Endothelial cell (in vitro differentiated cells): ENCODE results near the gene MS4A18. TPM values are rescaled to one million over a fixed set of nuclear protein-coding genes. Genes with fewer than 3 reads are reported as not detected.
"Not testable (repeated sequence)": the region's sequence is repeated elsewhere in the genome, so short reads cannot be mapped to it uniquely, and the experiment has no call there.

ENCODE experiments used
- DNase-seq: peaks from one replicate; pipeline ENCODE4 v3.0.0; 2021; ENCODE audit warnings: low spot score
- H3K27ac Mint-ChIP-seq: one replicate; pipeline ENCODE4 v1.8.0; 2021; ENCODE audit warnings: mixed read lengths, inconsistent platforms; ENCODE audit not compliant: unreplicated experiment
- H3K27me3 Mint-ChIP-seq: one replicate; pipeline ENCODE4 v1.8.0; 2021; ENCODE audit warnings: mild to moderate bottlenecking, moderate library complexity, mixed read lengths, inconsistent platforms; ENCODE audit not compliant: unreplicated experiment
- H3K36me3 Mint-ChIP-seq: one replicate; pipeline ENCODE4 v1.8.0; 2021; ENCODE audit warnings: mild to moderate bottlenecking, low read depth, mixed read lengths, inconsistent platforms; ENCODE audit not compliant: unreplicated experiment
- H3K4me1 Mint-ChIP-seq: one replicate; pipeline ENCODE4 v1.8.0; 2021; ENCODE audit warnings: mild to moderate bottlenecking, mixed read lengths, inconsistent platforms; ENCODE audit not compliant: unreplicated experiment
- H3K4me3 Mint-ChIP-seq: one replicate; pipeline ENCODE4 v1.8.0; 2021; ENCODE audit warnings: mild to moderate bottlenecking, mixed read lengths, inconsistent platforms; ENCODE audit not compliant: unreplicated experiment
- H3K9me3 Mint-ChIP-seq: one replicate; pipeline ENCODE4 v1.8.0; 2021; ENCODE audit warnings: mixed read lengths, inconsistent platforms; ENCODE audit not compliant: unreplicated experiment
- CTCF ChIP-seq: fragments of 200-600 bp; sonication (generic); IDR thresholded peaks from one replicate; pipeline ENCODE4 v1.5.0; 2021; ENCODE audit warnings: antibody characterized with exemption; ENCODE audit not compliant: unreplicated experiment
- total RNA-seq: library from RNA; stranded (reverse); fragmentation: NEBNext Ultra II Directional; extraction: Animal tissue kit (Norgen Biotek cat#: 25700); gene quantifications from one replicate; pipeline ENCODE4 v1.2.1, GENCODE V29; 2021; ENCODE audit not compliant: unreplicated experiment

The MS4A18 gene
- total RNA-seq, 1 donor from 2014 or later = not detected

GRCh38 chr11:60705895-60706294 is 18.6 kb upstream of the MS4A18 start:
- Mint-ChIP-seq H3K9me3 (no peaks in the 10 kb centered on the region), H3K4me1 (peaks cover 3% of the 10 kb centered on the region), H3K36me3 (no peaks in the 10 kb centered on the region), H3K4me3 (no peak overlapping the region), H3K27ac (no peak overlapping the region), H3K27me3 (peaks cover 4% of the 10 kb centered on the region)
- DNase-seq = no peak
- TF ChIP-seq CTCF = no peak

DNA sequence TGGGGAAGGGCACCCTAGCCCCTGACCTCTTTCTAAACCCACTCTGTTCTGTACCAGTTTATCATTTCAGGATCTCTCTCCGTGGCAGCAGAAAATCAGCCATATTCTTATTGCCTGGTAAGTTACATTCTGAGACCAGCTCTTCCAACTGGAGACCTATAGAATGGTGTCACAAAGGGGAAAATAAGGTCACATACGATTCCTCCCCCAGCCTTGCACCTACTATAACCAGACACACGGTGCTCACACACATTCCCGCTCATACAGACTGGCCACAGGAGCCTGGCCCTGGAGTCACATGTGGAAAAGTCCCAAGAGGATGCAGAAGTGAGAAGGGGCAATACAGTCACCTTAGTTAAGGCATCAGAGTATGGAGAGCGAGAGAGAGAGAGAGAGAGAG is 17.6 kb upstream of the MS4A18 start:
- no peaks in the 10 kb centered on the region for H3K36me3 Mint-ChIP-seq
- no peaks in the 10 kb centered on the region for H3K4me1 Mint-ChIP-seq
- H3K27me3 Mint-ChIP-seq = peaks cover 2% of the 10 kb centered on the region
- H3K4me3 Mint-ChIP-seq = no peak overlapping the region
- no peaks in the 10 kb centered on the region for H3K9me3 Mint-ChIP-seq
- no peak for DNase-seq
- TF ChIP-seq CTCF = no peak
- H3K27ac Mint-ChIP-seq = no peak overlapping the region

GRCh38 chr11:60710482-60710881 is 14.0 kb upstream of the MS4A18 start:
- H3K4me3 Mint-ChIP-seq = no peak overlapping the region
- no peaks in the 10 kb centered on the region for H3K4me1 Mint-ChIP-seq
- DNase-seq = peak; percentile 21
- H3K27ac Mint-ChIP-seq = no peak overlapping the region
- TF ChIP-seq CTCF = peak; percentile 29
- H3K27me3 Mint-ChIP-seq = peaks cover 4% of the 10 kb centered on the region
- H3K36me3 Mint-ChIP-seq = no peaks in the 10 kb centered on the region
- no peaks in the 10 kb centered on the region for H3K9me3 Mint-ChIP-seq

DNA sequence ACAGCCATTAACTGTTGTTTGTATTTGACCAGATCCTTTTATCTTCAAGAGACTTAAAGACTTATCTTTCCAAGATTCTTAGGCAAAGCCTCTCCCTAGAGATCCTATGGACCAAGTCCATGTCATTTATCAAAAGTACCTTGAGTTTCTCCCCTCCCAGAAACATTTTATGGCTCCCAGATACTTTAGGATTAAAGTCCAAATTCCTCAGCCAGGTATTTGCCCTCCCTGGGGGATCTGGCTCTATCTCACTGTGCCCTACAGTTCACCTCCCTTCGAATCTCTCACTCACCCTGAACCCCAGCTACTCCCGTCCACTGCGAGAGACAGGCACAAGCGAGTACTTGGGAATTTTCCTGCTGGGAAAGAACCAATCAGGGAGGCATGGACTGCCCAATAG is 13.2 kb upstream of the MS4A18 start:
- Mint-ChIP-seq H3K4me1 (no peaks in the 10 kb centered on the region), H3K27ac (no peak overlapping the region), H3K36me3 (no peaks in the 10 kb centered on the region), H3K4me3 (no peak overlapping the region), H3K9me3 (no peaks in the 10 kb centered on the region), H3K27me3 (peaks cover 4% of the 10 kb centered on the region)
- TF ChIP-seq CTCF = no peak
- no peak for DNase-seq

- H3K27ac Mint-ChIP-seq, H3K27me3 Mint-ChIP-seq, H3K4me1 Mint-ChIP-seq, H3K36me3 Mint-ChIP-seq, DNase-seq, H3K4me3 Mint-ChIP-seq: not testable (repeated sequence)
- H3K9me3 Mint-ChIP-seq = peaks cover 11% of the 10 kb centered on the region
These were observed 11.1 kb upstream of the MS4A18 start for GRCh38 chr11:60713423-60713822.

- Mint-ChIP-seq H3K9me3 (peaks cover 11% of the 10 kb centered on the region), H3K27ac (no peak overlapping the region), H3K27me3 (peaks cover 4% of the 10 kb centered on the region), H3K36me3 (peaks cover 5% of the 10 kb centered on the region), H3K4me1 (peaks cover 8% of the 10 kb centered on the region), H3K4me3 (no peak overlapping the region)
- no peak for DNase-seq
- no peak for TF ChIP-seq CTCF
These were observed 6.6 kb upstream of the MS4A18 start for GRCh38 chr11:60717956-60718355.
